Measurements from ENCODE around the gene ACTR6.

- TF ChIP-seq CTCF (IDR thresholded peaks at IDR 0.05; ENCODE audit: extremely low read depth in 1 of 2, insufficient read depth in 1 of 2, low read depth in 1 of 2, low read length in 2 of 2) (no peak), JUN (IDR thresholded peaks at IDR 0.05; ENCODE audit: borderline replicate concordance, insufficient read depth, insufficient read length, low read depth) (no peak), EZH2 (IDR thresholded peaks at IDR 0.05; ENCODE audit: borderline replicate concordance, low read depth, low read length, severe bottlenecking) (no peak), POLR2A (IDR thresholded peaks at IDR 0.05; ENCODE audit: low read depth, low read length) (no peak), POLR2AphosphoS5 (IDR thresholded peaks at IDR 0.05; ENCODE audit: insufficient read depth, low read depth, low read length) (no peak), MAX (IDR thresholded peaks at IDR 0.05; ENCODE audit: insufficient read depth, insufficient read length) (no peak), FOS (IDR thresholded peaks at IDR 0.05; ENCODE audit: borderline replicate concordance, insufficient read depth, low read length) (no peak)
These were observed 10.8 kb upstream of the ACTR6 start for GRCh38 chr12:100189636-100190394.

Measured in endothelial cell of umbilical vein (primary cell).